ENCODE measurements around the gene RAB27B. TPM values are rescaled to one million over a fixed set of nuclear protein-coding genes. Genes with fewer than 3 reads are reported as not detected.

Gene RAB27B
- polyA plus RNA-seq, 1 experiment: 1.9 TPM

DNA sequence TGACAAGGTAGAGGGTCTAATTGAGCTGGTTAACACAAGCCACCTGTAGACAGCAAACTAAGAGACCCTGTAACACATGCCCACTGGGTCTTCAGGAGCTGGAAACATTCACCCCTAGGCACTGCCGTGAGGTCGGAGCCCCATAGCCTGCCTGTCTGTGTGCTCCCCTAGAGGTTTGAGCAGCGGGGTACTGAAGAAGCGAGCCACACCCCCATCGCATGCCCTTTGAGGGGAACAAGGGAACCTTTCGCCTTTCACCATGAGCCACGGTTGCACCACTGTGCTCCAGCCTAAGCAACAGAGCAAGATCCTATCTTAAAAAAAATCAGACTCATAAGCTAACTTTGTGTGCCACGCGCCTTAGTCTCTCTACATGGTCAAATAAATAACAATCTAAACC lies 36.2 kb upstream of the RAB27B start:
- POLR2A ChIA-PET: no interaction called here
- TF ChIP-seq, protein P1, sequence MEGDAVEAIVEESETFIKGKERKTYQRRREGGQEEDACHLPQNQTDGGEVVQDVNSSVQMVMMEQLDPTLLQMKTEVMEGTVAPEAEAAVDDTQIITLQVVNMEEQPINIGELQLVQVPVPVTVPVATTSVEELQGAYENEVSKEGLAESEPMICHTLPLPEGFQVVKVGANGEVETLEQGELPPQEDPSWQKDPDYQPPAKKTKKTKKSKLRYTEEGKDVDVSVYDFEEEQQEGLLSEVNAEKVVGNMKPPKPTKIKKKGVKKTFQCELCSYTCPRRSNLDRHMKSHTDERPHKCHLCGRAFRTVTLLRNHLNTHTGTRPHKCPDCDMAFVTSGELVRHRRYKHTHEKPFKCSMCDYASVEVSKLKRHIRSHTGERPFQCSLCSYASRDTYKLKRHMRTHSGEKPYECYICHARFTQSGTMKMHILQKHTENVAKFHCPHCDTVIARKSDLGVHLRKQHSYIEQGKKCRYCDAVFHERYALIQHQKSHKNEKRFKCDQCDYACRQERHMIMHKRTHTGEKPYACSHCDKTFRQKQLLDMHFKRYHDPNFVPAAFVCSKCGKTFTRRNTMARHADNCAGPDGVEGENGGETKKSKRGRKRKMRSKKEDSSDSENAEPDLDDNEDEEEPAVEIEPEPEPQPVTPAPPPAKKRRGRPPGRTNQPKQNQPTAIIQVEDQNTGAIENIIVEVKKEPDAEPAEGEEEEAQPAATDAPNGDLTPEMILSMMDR (IDR thresholded peaks at IDR 0.05; ENCODE audit: low read depth, low read length): no peak
- DNase-seq (ENCODE audit: low read depth, low spot score): no peak
- CTCF ChIA-PET: no interaction called here
- Histone ChIP-seq H3K4me3 (ENCODE audit: low read depth, low read length) (no peak overlapping the region), H3K27ac (ENCODE audit: low read depth, low read length) (no peak overlapping the region), H3K9me3 (ENCODE audit: control insufficient read depth, insufficient read depth, low read length) (no peaks in the 10 kb centered on the region), H3K27me3 (ENCODE audit: control insufficient read depth, insufficient read depth, low read length) (no peaks in the 10 kb centered on the region)

DNA sequence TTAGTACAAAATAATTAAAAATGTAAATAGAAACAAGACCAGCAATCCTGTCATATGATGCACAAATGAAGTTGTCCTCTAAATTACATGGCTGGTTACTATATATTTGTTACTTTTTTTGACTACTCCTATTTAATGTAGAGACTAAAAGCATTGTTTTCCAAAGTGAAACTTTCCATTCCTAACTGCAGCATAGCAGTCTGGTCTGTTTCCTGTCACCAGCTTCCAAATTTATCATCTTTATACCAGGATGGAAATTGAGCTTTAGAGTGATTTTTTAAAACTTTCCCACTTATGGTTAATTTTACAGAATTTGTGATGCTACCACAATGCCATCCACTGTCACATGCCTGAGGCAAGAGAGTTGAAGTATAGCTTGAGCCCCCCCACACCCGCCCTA lies 33.5 kb upstream of the RAB27B start:
- DNase-seq (ENCODE audit: low read depth, low spot score): no peak
- TF ChIP-seq, protein P1 (IDR thresholded peaks at IDR 0.05; ENCODE audit: low read depth, low read length): no peak
- Histone ChIP-seq H3K4me3 (ENCODE audit: low read depth, low read length) (no peak overlapping the region), H3K27me3 (ENCODE audit: control insufficient read depth, insufficient read depth, low read length) (no peaks in the 10 kb centered on the region), H3K9me3 (ENCODE audit: control insufficient read depth, insufficient read depth, low read length) (no peaks in the 10 kb centered on the region), H3K27ac (ENCODE audit: low read depth, low read length) (no peak overlapping the region)
- POLR2A ChIA-PET: no interaction called here
- CTCF ChIA-PET: interaction anchor here (0.6 to 0.9 kb wide), 2 partner anchors 8 to 188 kb away, joined by 3 read pairs; no protein-coding TSS in a partner anchor

DNA sequence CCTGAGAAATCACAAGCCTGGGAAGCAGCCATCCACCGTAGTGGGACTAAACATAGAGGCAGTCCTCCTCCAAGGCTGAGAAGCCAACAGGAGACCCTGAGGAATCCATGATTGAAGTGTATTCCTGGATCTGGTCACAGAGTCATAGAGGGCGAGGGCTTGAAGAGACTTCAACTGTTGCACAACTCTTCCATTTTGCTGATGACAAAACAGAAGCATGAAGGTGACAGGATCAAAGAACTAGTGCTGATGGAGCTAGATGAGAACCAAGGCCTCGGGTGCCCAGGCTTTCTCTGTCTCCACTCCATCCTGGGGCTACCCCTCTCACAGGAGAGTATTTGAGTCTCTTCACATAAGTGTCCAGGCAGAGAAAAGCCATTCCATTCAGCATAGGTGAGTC lies 30.1 kb upstream of the RAB27B start:
- POLR2A ChIA-PET: no interaction called here
- TF ChIP-seq, protein P1 (IDR thresholded peaks at IDR 0.05; ENCODE audit: low read depth, low read length): no peak

DNA sequence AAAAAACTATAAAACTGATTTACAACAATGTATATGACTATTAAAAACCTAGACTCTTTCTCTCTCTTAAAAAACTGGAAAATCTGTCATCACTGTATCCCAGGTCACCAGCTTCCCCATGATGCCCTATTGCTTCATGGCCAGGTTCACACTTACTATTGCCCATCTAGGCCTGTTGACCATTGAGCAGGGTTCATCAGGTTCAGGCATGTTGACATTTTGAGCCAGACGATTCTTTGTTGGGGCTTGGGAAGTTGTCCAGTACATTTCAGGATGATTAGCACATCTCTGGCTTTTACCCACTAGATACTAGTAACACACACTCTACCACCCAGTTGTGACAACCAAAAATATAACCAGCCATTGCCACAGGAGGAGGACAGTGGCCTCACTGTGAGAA lies 26.9 kb upstream of the RAB27B start:
- DNase-seq (ENCODE audit: low read depth, low spot score): no peak
- no peaks in the 10 kb centered on the region for H3K27me3 ChIP-seq (ENCODE audit: control insufficient read depth, insufficient read depth, low read length)
- H3K27ac ChIP-seq (ENCODE audit: low read depth, low read length): no peak overlapping the region
- H3K4me3 ChIP-seq (ENCODE audit: low read depth, low read length): no peak overlapping the region
- ChIA-PET CTCF (no interaction called here), POLR2A (no interaction called here)
- no peaks in the 10 kb centered on the region for H3K9me3 ChIP-seq (ENCODE audit: control insufficient read depth, insufficient read depth, low read length)
- TF ChIP-seq, protein P1 (IDR thresholded peaks at IDR 0.05; ENCODE audit: low read depth, low read length): no peak

More for the DNA sequence above, 30.1 kb upstream of the RAB27B start:
- DNase-seq (ENCODE audit: low read depth, low spot score): no peak
- H3K4me3 ChIP-seq (ENCODE audit: low read depth, low read length): no peak overlapping the region
- no peak overlapping the region for H3K27ac ChIP-seq (ENCODE audit: low read depth, low read length)
- no peaks in the 10 kb centered on the region for H3K9me3 ChIP-seq (ENCODE audit: control insufficient read depth, insufficient read depth, low read length)
- H3K27me3 ChIP-seq (ENCODE audit: control insufficient read depth, insufficient read depth, low read length): no peaks in the 10 kb centered on the region
- CTCF ChIA-PET: no interaction called here

DNA sequence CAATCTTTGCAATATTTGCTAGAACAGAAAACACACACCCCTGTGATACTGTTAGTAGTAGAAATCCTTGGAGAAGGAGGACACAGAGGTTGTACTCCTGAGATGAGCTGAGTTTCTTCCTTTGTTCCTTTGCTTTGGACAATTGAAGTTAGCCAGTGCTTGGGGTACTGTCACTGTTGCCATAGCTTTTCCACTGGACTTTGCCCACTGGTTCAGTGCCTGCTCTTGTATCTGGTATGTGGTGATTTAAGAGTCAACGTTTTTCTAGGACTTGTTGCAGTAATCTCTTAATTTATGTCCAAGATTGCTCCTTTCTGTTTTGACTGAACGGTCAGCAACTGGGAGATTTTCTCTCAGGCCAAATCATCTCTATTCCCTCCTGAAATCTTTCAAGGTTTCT lies 26.1 kb upstream of the RAB27B start:
- DNase-seq (ENCODE audit: low read depth, low spot score): no peak
- Histone ChIP-seq H3K9me3 (ENCODE audit: control insufficient read depth, insufficient read depth, low read length) (no peaks in the 10 kb centered on the region), H3K27ac (ENCODE audit: low read depth, low read length) (no peak overlapping the region), H3K4me3 (ENCODE audit: low read depth, low read length) (no peak overlapping the region), H3K27me3 (ENCODE audit: control insufficient read depth, insufficient read depth, low read length) (no peaks in the 10 kb centered on the region)
- CTCF ChIA-PET: interaction anchor here (1.5 kb wide), 1 partner anchor 24 kb away, joined by 3 read pairs; no protein-coding TSS in a partner anchor
- TF ChIP-seq, protein P1 (IDR thresholded peaks at IDR 0.05; ENCODE audit: low read depth, low read length): no peak
- POLR2A ChIA-PET: interaction anchor here (0.6 kb wide), 1 partner anchor 431 kb away, joined by 5 read pairs; no protein-coding TSS in a partner anchor

All from AG04450 (cell line).